Keratinocyte (primary cell): ENCODE results near the gene AP4M1. TPM values are rescaled to one million over a fixed set of nuclear protein-coding genes. Genes with fewer than 3 reads are reported as not detected.

Source experiments
- DNase-seq: peaks from one replicate; pipeline ENCODE4 v3.0.0-alpha.2; 2011; ENCODE audit warnings: low read depth, missing footprints, low spot score
- FAIRE-seq: peaks from 2 replicates; lab custom pipeline; 2011; peaks lifted over from hg19 to GRCh38; lab: Jason Lieb, UNC
- H2AFZ ChIP-seq: 2 replicates; pipeline ENCODE4 v1.6.0; 2012; ENCODE audit warnings: low read length, control low read depth, inconsistent platforms; ENCODE audit not compliant: control insufficient read depth
- H3K27ac ChIP-seq: 2 replicates; pipeline ENCODE4 v1.5.1; 2011; ENCODE audit warnings: low read length; ENCODE audit not compliant: control insufficient read depth, insufficient read depth
- H3K27me3 ChIP-seq: 3 replicates; pipeline ENCODE4 v1.6.0; 2011; ENCODE audit warnings: low read length; ENCODE audit not compliant: control insufficient read depth, insufficient read depth; ENCODE audit errors: extremely low read depth
- H3K36me3 ChIP-seq, 2 experiments: 2 replicates in 1 of 2; 3 replicates in 1 of 2; pipeline ENCODE4 v1.5.1; 2011; ENCODE audit warnings: low read length in 2 of 2, mild to moderate bottlenecking in 1 of 2; ENCODE audit not compliant: control insufficient read depth in 2 of 2, insufficient read depth in 2 of 2; ENCODE audit errors: extremely low read depth in 1 of 2
- H3K4me1 ChIP-seq: 3 replicates; pipeline ENCODE4 v1.5.1; 2011; ENCODE audit warnings: low read length; ENCODE audit not compliant: control insufficient read depth, insufficient read depth; ENCODE audit errors: extremely low read depth
- H3K4me2 ChIP-seq: 3 replicates; pipeline ENCODE4 v1.6.0; 2011; ENCODE audit warnings: low read depth, low read length; ENCODE audit not compliant: control insufficient read depth, insufficient read depth; ENCODE audit errors: extremely low read depth
- H3K4me3 ChIP-seq, 3 experiments: fragments of 200-600 bp in 1 of 3; sonication (generic) in 1 of 3; 2 replicates in 2 of 3; 3 replicates in 1 of 3; pipeline ENCODE4 v1.5.1; 2011 to 2016; ENCODE audit warnings: low read length in 3 of 3, mild to moderate bottlenecking in 3 of 3, control low read depth in 2 of 3, inconsistent platforms in 1 of 3, low read depth in 1 of 3, mixed read lengths in 1 of 3, mixed run types in 1 of 3, moderate library complexity in 1 of 3; ENCODE audit not compliant: control insufficient read depth in 2 of 3, insufficient read depth in 2 of 3; ENCODE audit errors: extremely low read depth in 1 of 3
- H3K79me2 ChIP-seq: 2 replicates; pipeline ENCODE4 v1.6.0; 2012; ENCODE audit warnings: low read length; ENCODE audit not compliant: control insufficient read depth, insufficient read depth
- H3K9ac ChIP-seq: 3 replicates; pipeline ENCODE4 v1.6.0; 2011; ENCODE audit warnings: low read length; ENCODE audit not compliant: control insufficient read depth, insufficient read depth; ENCODE audit errors: extremely low read depth
- H3K9me1 ChIP-seq: 3 replicates; pipeline ENCODE4 v1.6.0; 2011; ENCODE audit warnings: low read length; ENCODE audit not compliant: control insufficient read depth, insufficient read depth; ENCODE audit errors: extremely low read depth
- H3K9me3 ChIP-seq: 2 replicates; pipeline ENCODE4 v1.5.1; 2012; ENCODE audit warnings: low read depth, low read length; ENCODE audit not compliant: control insufficient read depth
- H4K20me1 ChIP-seq: 3 replicates; pipeline ENCODE4 v1.6.0; 2011; ENCODE audit warnings: low read length; ENCODE audit not compliant: control insufficient read depth, insufficient read depth; ENCODE audit errors: extremely low read depth
- CTCF ChIP-seq, 3 experiments: IDR thresholded peaks in 1 of 3; conservative IDR thresholded peaks in 1 of 3; optimal IDR thresholded peaks in 1 of 3; 2 replicates in 2 of 3; 3 replicates in 1 of 3; pipeline versions ENCODE3 to v1.5.1; 2011; ENCODE audit warnings: low read length in 3 of 3, mild to moderate bottlenecking in 3 of 3, moderate library complexity in 2 of 3, control low read depth in 1 of 3, inconsistent platforms in 1 of 3; ENCODE audit not compliant: insufficient read depth in 2 of 3; ENCODE audit errors: extremely low read depth in 1 of 3
- EZH2 ChIP-seq: IDR thresholded peaks from one replicate; pipeline ENCODE4 v1.6.1; 2012; ENCODE audit warnings: inconsistent platforms, mild to moderate bottlenecking, low read length, moderate library complexity
- dilution Hi-C: fragments of 300-500 bp; cut with MboI; formaldehyde crosslinking; loops from one replicate; pipeline ENCODE4 v1.7.0; 2020; ENCODE audit warnings: low sequenced_read_pairs; ENCODE audit not compliant: extremely low pct_ligation_motif_present
- polyA plus RNA-seq, 5 experiments: library from polyadenylated mRNA; depleted of rRNA in 3 of 5; stranded (reverse) in 3 of 5; stranded (forward) in 1 of 5; unstranded in 1 of 5; fragments of >200 nt; gene quantifications; 1 replicate in 1 of 5; 2 replicates in 3 of 5; 3 replicates in 1 of 5; pipeline versions ENCODE4 v1.2.1 to v1.2.3, GENCODE V29; 2011 to 2012; ENCODE audit warnings: missing spikeins in 2 of 5, low read depth in 1 of 5, low replicate concordance in 1 of 5

AP4M1 gene
- polyA plus RNA-seq, 1 donor (not counting 4 experiments of a cell fraction or from before 2014, with no cell fraction given), result 14.2 TPM

DNA sequence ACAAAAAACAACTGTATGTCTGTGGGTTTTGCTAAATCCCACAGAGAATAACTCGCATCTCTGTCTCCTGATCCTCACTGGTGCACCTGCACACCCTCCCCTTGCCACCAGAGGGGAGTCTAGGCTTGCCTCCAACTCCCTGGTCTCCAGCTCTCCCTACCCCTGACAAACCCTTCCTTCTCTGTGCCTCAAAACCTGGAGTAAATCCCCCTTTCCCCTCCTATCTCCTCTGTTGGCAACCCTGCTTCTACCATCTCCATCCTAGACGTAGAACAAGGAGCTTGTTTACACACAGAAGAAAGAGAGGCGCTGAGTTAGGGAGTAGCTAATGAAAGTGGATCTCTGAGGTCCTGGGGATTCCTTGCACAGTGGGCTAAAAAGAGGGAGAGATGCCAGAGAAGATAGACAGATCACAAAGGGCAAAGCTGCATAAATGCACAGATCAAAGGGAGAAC is 31.3 kb downstream of the AP4M1 start:
- FAIRE-seq (no peak), DNase-seq (no peak)
- Histone ChIP-seq H3K79me2 (no peaks in the 10 kb centered on the region), H3K9me1 (no peaks in the 10 kb centered on the region), H3K9me3 (no peaks in the 10 kb centered on the region), H3K27ac (no peak overlapping the region), H3K4me2 (no peak overlapping the region), H3K4me3 (no peak overlapping the region), H2AFZ (no peak overlapping the region), H3K27me3 (no peaks in the 10 kb centered on the region), H3K4me1 (peaks cover 10% of the 10 kb centered on the region), H3K9ac (no peak overlapping the region), H4K20me1 (no peaks in the 10 kb centered on the region), H3K36me3 (no peaks in the 10 kb centered on the region)
- dilution Hi-C loops, result no loop called here
- TF ChIP-seq CTCF (optimal IDR thresholded peaks at IDR 0.05 in 1 of 3, IDR thresholded peaks at IDR 0.05 in 1 of 3, conservative IDR thresholded peaks at IDR 0.05 in 1 of 3; ENCODE audit: extremely low read depth in 1 of 3, insufficient read depth in 2 of 3, low read length in 3 of 3) (peak; percentile 95 to 98 (median 95)), EZH2 (no peak)

DNA sequence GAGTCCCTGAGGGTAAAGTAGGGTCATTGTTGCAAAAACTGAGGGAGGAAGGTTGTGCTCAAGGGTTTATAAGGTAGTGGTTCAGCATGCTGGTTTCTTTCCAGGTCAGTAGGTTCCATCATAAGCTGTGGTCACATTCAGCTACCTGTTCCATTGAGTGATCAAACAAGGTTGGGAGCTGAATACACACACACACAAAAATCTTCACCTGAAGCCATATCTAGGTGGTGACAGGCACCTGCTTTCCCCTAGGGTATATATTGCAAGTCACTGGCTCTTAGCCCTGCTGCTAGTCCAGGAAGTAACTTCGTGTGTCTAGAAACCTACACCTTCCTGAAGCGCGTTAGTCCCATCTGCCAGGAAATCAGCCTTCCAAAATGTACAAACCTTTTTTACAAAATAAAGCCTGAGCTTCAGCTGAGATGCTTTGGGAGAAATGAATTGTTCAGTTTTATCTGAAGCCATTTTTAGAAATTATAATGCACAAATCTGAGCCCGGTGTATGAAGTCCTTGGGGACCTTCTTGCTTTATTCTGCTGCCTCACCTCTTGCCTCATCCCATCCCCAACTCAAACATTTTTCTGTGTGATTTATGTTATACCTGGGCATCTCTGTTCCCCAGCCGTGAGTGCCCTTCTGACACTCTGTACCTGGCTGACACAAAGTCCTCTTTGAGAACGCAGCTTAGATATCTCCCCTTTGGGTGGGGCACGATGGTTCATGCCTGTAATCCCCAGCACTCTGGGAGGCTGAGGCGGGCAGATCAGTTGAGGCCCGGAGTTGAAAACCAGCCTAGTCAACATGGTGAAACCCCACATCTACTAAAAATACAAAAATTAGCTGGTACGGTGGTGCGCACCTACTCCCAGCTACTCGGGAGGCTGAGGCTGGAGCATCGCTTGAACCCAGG is 36.7 kb downstream of the AP4M1 start:
- no peaks in the 10 kb centered on the region for H3K27me3 ChIP-seq
- H2AFZ ChIP-seq, result no peak overlapping the region

More for the DNA sequence above, 36.7 kb downstream of the AP4M1 start:
- no peak overlapping the region for H3K9ac ChIP-seq
- no peaks in the 10 kb centered on the region for H3K9me3 ChIP-seq
- no peaks in the 10 kb centered on the region for H3K9me1 ChIP-seq
- H3K4me1 ChIP-seq, result peaks cover 4% of the 10 kb centered on the region
- no peak overlapping the region for H3K27ac ChIP-seq
- no peaks in the 10 kb centered on the region for H3K79me2 ChIP-seq
- no peak for TF ChIP-seq EZH2
- no peak for TF ChIP-seq CTCF (optimal IDR thresholded peaks at IDR 0.05 in 1 of 3, IDR thresholded peaks at IDR 0.05 in 1 of 3, conservative IDR thresholded peaks at IDR 0.05 in 1 of 3; ENCODE audit: extremely low read depth in 1 of 3, insufficient read depth in 2 of 3, low read length in 3 of 3)
- dilution Hi-C loops, result no loop called here
- no peak overlapping the region for H3K4me2 ChIP-seq
- no peaks in the 10 kb centered on the region for H4K20me1 ChIP-seq
- no peak overlapping the region for H3K4me3 ChIP-seq
- DNase-seq (no peak), FAIRE-seq (no peak)
- no peaks in the 10 kb centered on the region for H3K36me3 ChIP-seq
